B cell (primary cell): ENCODE measurements around the gene CEACAM16. TPM values are rescaled to one million over a fixed set of nuclear protein-coding genes. Genes with fewer than 3 reads are reported as not detected.

Experiments
- ATAC-seq: fragments of 200-7000 bp; cut with Tn5 transposase; one replicate; pipeline ENCODE4 v1.10.0; 2021; ENCODE audit warnings: low read depth, mild to moderate bottlenecking, moderate number of reproducible peaks, moderate library complexity
- CTCF ChIA-PET: fragments of 350-600 bp; sonication (Branson Sonifier 250); formaldehyde crosslinking; loops from one replicate; lab custom pipeline; 2021; ENCODE audit warnings: antibody characterized with exemption, inconsistent platforms; lab: Charles Lee
- POLR2A ChIA-PET: fragments of 350-600 bp; sonication (Branson Sonifier 250); formaldehyde crosslinking; loops from one replicate; lab custom pipeline; 2021; ENCODE audit warnings: antibody characterized with exemption; lab: Charles Lee
- DNase-seq: peaks from one replicate; pipeline ENCODE4 v3.0.0; 2013
- H2AFZ ChIP-seq: 2 replicates; pipeline ENCODE4 v1.6.1; 2012; ENCODE audit warnings: mild to moderate bottlenecking, low read depth, low read length; ENCODE audit not compliant: insufficient read depth, poor library complexity, severe bottlenecking
- H3K27ac ChIP-seq, 2 donors: 1 replicate in 1 of 2; 2 replicates in 1 of 2; pipeline ENCODE4 v1.5.1; 2012 to 2013; ENCODE audit warnings: low read length in 2 of 2, mild to moderate bottlenecking in 2 of 2, moderate library complexity in 1 of 2
- H3K27me3 ChIP-seq, 4 experiments: fragments of 200-600 bp in 1 of 4; sonication (generic) in 1 of 4; replicated peaks in 1 of 4; 1 replicate in 2 of 4; 2 replicates in 2 of 4; pipeline versions ENCODE4 v1.6.1 to v1.7.0; 2013 to 2016; ENCODE audit warnings: low read length in 3 of 4, mild to moderate bottlenecking in 2 of 4, mixed read lengths in 1 of 4, moderate library complexity in 1 of 4; ENCODE audit not compliant: insufficient read depth in 4 of 4, control insufficient read depth in 3 of 4; ENCODE audit errors: control extremely low read depth in 1 of 4
- H3K36me3 ChIP-seq, 2 experiments: replicated peaks in 1 of 2; 1 replicate in 1 of 2; 2 replicates in 1 of 2; pipeline versions ENCODE4 v1.6.1 to v1.7.1; 2013; ENCODE audit warnings: low read length in 1 of 2; ENCODE audit not compliant: insufficient read depth in 2 of 2, control insufficient read depth in 1 of 2; ENCODE audit errors: control extremely low read depth in 1 of 2, extremely low read depth in 1 of 2
- H3K4me1 ChIP-seq, 2 donors: fragments of 200-600 bp in 1 of 2; sonication (generic) in 1 of 2; 1 replicate in 1 of 2; 2 replicates in 1 of 2; pipeline versions ENCODE4 v1.5.1 to v1.6.1; 2013 to 2017; ENCODE audit warnings: low read length in 2 of 2; ENCODE audit not compliant: control insufficient read depth in 2 of 2, insufficient read depth in 2 of 2
- H3K4me2 ChIP-seq: replicated peaks from 2 replicates; pipeline ENCODE3; 2012; ENCODE audit warnings: mild to moderate bottlenecking, low read depth, low read length; ENCODE audit not compliant: poor library complexity, severe bottlenecking
- H3K4me3 ChIP-seq, 5 experiments: fragments of 200-600 bp in 1 of 5; sonication (generic) in 1 of 5; 1 replicate in 3 of 5; 2 replicates in 2 of 5; pipeline versions ENCODE4 v1.5.1 to v1.7.0; 2011 to 2016; ENCODE audit warnings: low read length in 4 of 5, mild to moderate bottlenecking in 4 of 5, low read depth in 2 of 5, control low read depth in 1 of 5, moderate library complexity in 1 of 5; ENCODE audit not compliant: insufficient read depth in 1 of 5; ENCODE audit errors: control extremely low read depth in 1 of 5, extremely low read depth in 1 of 5
- H3K79me2 ChIP-seq: fragments of 200-600 bp; sonication (generic); one replicate; pipeline ENCODE4 v1.6.0; 2016; ENCODE audit warnings: low read length; ENCODE audit not compliant: control insufficient read depth, insufficient read depth
- H3K9ac ChIP-seq: fragments of 200-600 bp; sonication (generic); 2 replicates; pipeline ENCODE4 v1.6.1; 2017; ENCODE audit warnings: mild to moderate bottlenecking, low read length, moderate library complexity
- H3K9me3 ChIP-seq, 3 donors: one replicate each; pipeline versions ENCODE4 v1.6.1 to v1.7.1; 2013; ENCODE audit warnings: low read length in 2 of 3; ENCODE audit not compliant: control insufficient read depth in 2 of 3, insufficient read depth in 1 of 3; ENCODE audit errors: control extremely low read depth in 1 of 3
- H4K20me1 ChIP-seq: 2 replicates; pipeline ENCODE4 v1.6.0; 2012; ENCODE audit warnings: mild to moderate bottlenecking, low read length; ENCODE audit not compliant: insufficient read depth, control insufficient read depth, poor library complexity, severe bottlenecking
- H3K27ac Mint-ChIP-seq: one replicate; pipeline ENCODE4 v1.8.0; 2021; ENCODE audit warnings: mixed read lengths
- H3K27me3 Mint-ChIP-seq: one replicate; pipeline ENCODE4 v1.8.0; 2021; ENCODE audit warnings: mixed read lengths
- H3K4me1 Mint-ChIP-seq: one replicate; pipeline ENCODE4 v1.8.0; 2021; ENCODE audit warnings: mixed read lengths
- H3K4me3 Mint-ChIP-seq: one replicate; pipeline ENCODE4 v1.8.0; 2021; ENCODE audit warnings: mixed read lengths
- H3K9me3 Mint-ChIP-seq: one replicate; pipeline ENCODE4 v1.8.0; 2022; ENCODE audit warnings: mixed read lengths; ENCODE audit not compliant: insufficient read depth
- EZH2 ChIP-seq: IDR thresholded peaks from 2 replicates; pipeline ENCODE4 v1.6.1; 2012; ENCODE audit warnings: borderline replicate concordance, low read depth, mild to moderate bottlenecking, moderate library complexity, low read length; ENCODE audit not compliant: insufficient read depth, poor library complexity, severe bottlenecking
- WGBS: methylation state at CpG from one replicate; pipeline ENCODE4 v1.1.5; 2013; ENCODE audit warnings: missing lambda C conversion rate; ENCODE audit not compliant: insufficient coverage; 5-methylcytosine and 5-hydroxymethylcytosine counted together
- intact Hi-C: fragments of 100-400 bp; cut with micrococcal nuclease; formaldehyde crosslinking; loops from one replicate; pipeline ENCODE4 v1.10.0; 2022
- polyA plus RNA-seq: library from polyadenylated mRNA; depleted of rRNA; stranded (reverse); fragments of >200 nt; gene quantifications from 2 replicates; pipeline ENCODE4 v1.2.3, GENCODE V29; 2012
- total RNA-seq, 2 donors: library from RNA; stranded (reverse); fragments of 120-200 nt in 1 of 2; gene quantifications; 1 replicate in 1 of 2; 2 replicates in 1 of 2; pipeline versions ENCODE4 v1.2.3 to v1.2.4, GENCODE V29; 2013 to 2022
- TF ChIP-seq, protein P1 (sequence below): fragments of 200-600 bp; IDR thresholded peaks from one replicate; pipeline ENCODE4 v1.8.0; 2022; ENCODE audit warnings: antibody characterized with exemption, mild to moderate bottlenecking

Gene CEACAM16
- total and polyA plus RNA-seq, 2 donors (not counting 1 experiment from before 2014, with no cell fraction given) = not detected

DNA sequence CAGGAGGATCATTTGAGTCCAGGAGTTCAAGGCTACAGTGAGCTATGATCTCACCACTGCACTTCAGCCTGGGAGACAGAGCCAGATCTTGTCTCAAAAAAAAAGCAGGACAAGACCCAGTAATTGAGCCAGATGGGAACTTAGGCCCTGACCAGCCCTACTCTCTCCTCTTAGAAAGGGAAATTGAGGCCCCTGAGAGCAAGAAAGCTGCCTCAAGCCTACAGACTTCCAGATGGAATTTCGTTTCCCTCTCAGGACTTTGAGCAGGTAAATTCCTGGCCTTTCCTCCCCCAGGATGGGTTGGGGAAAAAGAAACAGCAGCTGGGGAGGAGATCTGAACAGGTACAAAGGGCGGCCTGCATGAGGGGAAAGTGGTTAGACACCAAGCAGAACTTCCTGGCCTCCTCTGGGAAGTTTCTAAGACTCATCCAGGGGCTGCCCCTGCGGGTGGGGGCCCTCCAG lies 46.0 kb downstream of the CEACAM16 start:
- no peaks in the 10 kb centered on the region for H3K27me3 ChIP-seq
- intact Hi-C loops = no loop called here
- no peak overlapping the region for H2AFZ ChIP-seq
- DNase-seq (no peak), ATAC-seq (no peak)
- 93% methylated on average over 3 of the region's 3 CpGs for WGBS
- H3K79me2 ChIP-seq = no peaks in the 10 kb centered on the region
- ChIA-PET CTCF (interaction anchor here (1.6 to 8.4 kb wide), 3 partner anchors 9 to 26 kb away, joined by 3 to 54 read pairs (median 30); no protein-coding TSS in a partner anchor), POLR2A (no interaction called here)
- H3K27ac ChIP-seq = no peak overlapping the region
- no peak overlapping the region for H3K9ac ChIP-seq
- H3K4me3 Mint-ChIP-seq = no peak overlapping the region
- H3K4me2 ChIP-seq = no peak overlapping the region
- H3K4me3 ChIP-seq = no peak overlapping the region
- no peaks in the 10 kb centered on the region for H3K36me3 ChIP-seq
- H3K27ac Mint-ChIP-seq = peak overlapping the region; percentile 20
- no peaks in the 10 kb centered on the region for H4K20me1 ChIP-seq
- H3K27me3 Mint-ChIP-seq = no peaks in the 10 kb centered on the region
- H3K4me1 ChIP-seq = peaks cover 20 to 45% of the 10 kb centered on the region in 2 donors
- no peak for TF ChIP-seq EZH2
- TF ChIP-seq, protein P1, sequence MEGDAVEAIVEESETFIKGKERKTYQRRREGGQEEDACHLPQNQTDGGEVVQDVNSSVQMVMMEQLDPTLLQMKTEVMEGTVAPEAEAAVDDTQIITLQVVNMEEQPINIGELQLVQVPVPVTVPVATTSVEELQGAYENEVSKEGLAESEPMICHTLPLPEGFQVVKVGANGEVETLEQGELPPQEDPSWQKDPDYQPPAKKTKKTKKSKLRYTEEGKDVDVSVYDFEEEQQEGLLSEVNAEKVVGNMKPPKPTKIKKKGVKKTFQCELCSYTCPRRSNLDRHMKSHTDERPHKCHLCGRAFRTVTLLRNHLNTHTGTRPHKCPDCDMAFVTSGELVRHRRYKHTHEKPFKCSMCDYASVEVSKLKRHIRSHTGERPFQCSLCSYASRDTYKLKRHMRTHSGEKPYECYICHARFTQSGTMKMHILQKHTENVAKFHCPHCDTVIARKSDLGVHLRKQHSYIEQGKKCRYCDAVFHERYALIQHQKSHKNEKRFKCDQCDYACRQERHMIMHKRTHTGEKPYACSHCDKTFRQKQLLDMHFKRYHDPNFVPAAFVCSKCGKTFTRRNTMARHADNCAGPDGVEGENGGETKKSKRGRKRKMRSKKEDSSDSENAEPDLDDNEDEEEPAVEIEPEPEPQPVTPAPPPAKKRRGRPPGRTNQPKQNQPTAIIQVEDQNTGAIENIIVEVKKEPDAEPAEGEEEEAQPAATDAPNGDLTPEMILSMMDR = no peak
- no peaks in the 10 kb centered on the region for H3K9me3 ChIP-seq
- no peaks in the 10 kb centered on the region for H3K9me3 Mint-ChIP-seq
- peaks cover 37% of the 10 kb centered on the region for H3K4me1 Mint-ChIP-seq

DNA sequence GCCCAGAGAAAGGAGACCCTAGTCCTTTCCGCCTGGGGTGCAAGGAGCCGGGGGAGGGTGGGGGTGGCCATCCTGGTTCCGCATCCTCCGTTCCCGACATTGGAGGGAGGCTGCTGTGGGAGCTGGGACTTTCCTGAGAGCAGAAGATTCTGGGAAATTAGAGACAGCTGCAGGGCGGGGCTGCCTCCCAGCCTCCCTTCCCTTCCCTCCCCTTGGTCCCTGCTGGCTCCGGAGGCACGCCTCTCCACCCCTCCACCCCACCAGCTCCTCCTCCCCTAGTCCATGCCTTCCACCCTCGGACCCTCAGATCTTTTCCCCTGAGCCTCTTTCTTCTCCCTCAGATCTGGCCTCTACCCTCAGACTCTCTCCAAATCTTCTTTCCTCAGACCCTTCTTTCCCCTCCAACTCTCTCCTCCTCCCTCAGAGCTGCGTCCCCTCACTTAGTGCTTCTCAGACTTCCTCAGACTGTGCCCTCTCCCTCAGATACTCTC lies 46.4 kb downstream of the CEACAM16 start:
- Histone ChIP-seq H3K4me3 (no peak overlapping the region), H3K9me3 (no peaks in the 10 kb centered on the region), H3K4me2 (no peak overlapping the region), H3K79me2 (no peaks in the 10 kb centered on the region), H3K36me3 (no peaks in the 10 kb centered on the region), H3K27ac (peak overlapping the region in 1 of 2 donors; percentile 84), H3K4me1 (peaks cover 24 to 47% of the 10 kb centered on the region in 2 donors), H2AFZ (no peak overlapping the region), H3K9ac (no peak overlapping the region), H3K27me3 (no peaks in the 10 kb centered on the region), H4K20me1 (no peaks in the 10 kb centered on the region)
- CTCF ChIA-PET = interaction anchor here (1.6 to 8.4 kb wide), 3 partner anchors 8 to 25 kb away, joined by 3 to 54 read pairs (median 30); no protein-coding TSS in a partner anchor
- no peaks in the 10 kb centered on the region for H3K9me3 Mint-ChIP-seq
- no peak for ATAC-seq
- POLR2A ChIA-PET = interaction anchor here (0.7 kb wide), 1 partner anchor 1558 kb away, joined by 6 read pairs; no protein-coding TSS in a partner anchor
- DNase-seq = no peak
- no peaks in the 10 kb centered on the region for H3K27me3 Mint-ChIP-seq
- peak overlapping the region; percentile 93 for H3K27ac Mint-ChIP-seq
- peaks cover 39% of the 10 kb centered on the region for H3K4me1 Mint-ChIP-seq
- H3K4me3 Mint-ChIP-seq = no peak overlapping the region
- TF ChIP-seq EZH2 = no peak
- TF ChIP-seq, protein P1 = no peak
- intact Hi-C loops = no loop called here
- 78% methylated on average over 8 of the region's 10 CpGs for WGBS
